Measurements from ENCODE around the gene ADCK1.
"Not testable (repeated sequence)": the region's sequence is repeated elsewhere in the genome, so short reads cannot be mapped to it uniquely, and the experiment has no call there.

The ADCK1 gene

DNA sequence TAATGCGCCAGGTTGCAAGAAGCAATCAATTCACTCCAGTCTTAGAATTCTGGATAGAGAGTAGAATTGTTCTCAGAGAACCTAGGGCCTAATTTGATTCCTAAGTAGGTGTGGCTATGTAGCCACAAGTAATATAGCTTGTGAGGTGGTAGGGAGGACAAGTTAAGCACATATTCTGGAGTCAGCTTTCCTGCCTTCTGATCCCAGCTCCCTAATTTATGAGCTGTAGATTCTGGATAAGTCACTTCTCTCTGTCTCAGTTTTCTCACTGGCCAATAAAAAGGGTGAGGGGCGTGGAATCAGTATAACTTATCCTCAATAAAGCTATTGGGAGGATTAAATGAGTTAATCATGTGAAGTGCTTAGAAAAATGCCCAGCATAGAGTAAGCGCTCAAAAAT lies 35.9 kb upstream of the ADCK1 start:
- H3K4me2 ChIP-seq (ENCODE audit: low read depth, low read length, poor library complexity, severe bottlenecking): no peak overlapping the region
- TF ChIP-seq, protein P1, sequence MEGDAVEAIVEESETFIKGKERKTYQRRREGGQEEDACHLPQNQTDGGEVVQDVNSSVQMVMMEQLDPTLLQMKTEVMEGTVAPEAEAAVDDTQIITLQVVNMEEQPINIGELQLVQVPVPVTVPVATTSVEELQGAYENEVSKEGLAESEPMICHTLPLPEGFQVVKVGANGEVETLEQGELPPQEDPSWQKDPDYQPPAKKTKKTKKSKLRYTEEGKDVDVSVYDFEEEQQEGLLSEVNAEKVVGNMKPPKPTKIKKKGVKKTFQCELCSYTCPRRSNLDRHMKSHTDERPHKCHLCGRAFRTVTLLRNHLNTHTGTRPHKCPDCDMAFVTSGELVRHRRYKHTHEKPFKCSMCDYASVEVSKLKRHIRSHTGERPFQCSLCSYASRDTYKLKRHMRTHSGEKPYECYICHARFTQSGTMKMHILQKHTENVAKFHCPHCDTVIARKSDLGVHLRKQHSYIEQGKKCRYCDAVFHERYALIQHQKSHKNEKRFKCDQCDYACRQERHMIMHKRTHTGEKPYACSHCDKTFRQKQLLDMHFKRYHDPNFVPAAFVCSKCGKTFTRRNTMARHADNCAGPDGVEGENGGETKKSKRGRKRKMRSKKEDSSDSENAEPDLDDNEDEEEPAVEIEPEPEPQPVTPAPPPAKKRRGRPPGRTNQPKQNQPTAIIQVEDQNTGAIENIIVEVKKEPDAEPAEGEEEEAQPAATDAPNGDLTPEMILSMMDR (IDR thresholded peaks at IDR 0.05; ENCODE audit: insufficient read depth, low read length, poor library complexity, severe bottlenecking): no peak
- TF ChIP-seq EZH2phosphoT487 (conservative IDR thresholded peaks at IDR 0.05; ENCODE audit: low read length): no peak
- H3K27ac ChIP-seq (ENCODE audit: low read depth, low read length): no peak overlapping the region
- no peaks in the 10 kb centered on the region for H3K9me3 ChIP-seq (ENCODE audit: insufficient read depth, low read length)
- no peak overlapping the region for H2AFZ ChIP-seq (ENCODE audit: low read depth, low read length, severe bottlenecking)
- H4K20me1 ChIP-seq (ENCODE audit: low read depth, low read length): no peaks in the 10 kb centered on the region; the same call in 1 of the 2 replicates
- no peaks in the 10 kb centered on the region for H3K9me2 ChIP-seq (replicated peaks; ENCODE audit: insufficient read depth, low read length)
- no peak overlapping the region for H3K9ac ChIP-seq (ENCODE audit: low read length)
- H3K36me3 ChIP-seq (ENCODE audit: low read length): no peaks in the 10 kb centered on the region
- H3K79me2 ChIP-seq (ENCODE audit: insufficient read depth, low read length): peaks cover 19% of the 10 kb centered on the region
- H3K4me3 ChIP-seq (ENCODE audit: insufficient read depth, low read length, poor library complexity, severe bottlenecking): no peak overlapping the region
- H3F3A ChIP-seq (ENCODE audit: insufficient read depth): no peaks in the 10 kb centered on the region
- H3K27me3 ChIP-seq (ENCODE audit: low read length): no peaks in the 10 kb centered on the region

DNA sequence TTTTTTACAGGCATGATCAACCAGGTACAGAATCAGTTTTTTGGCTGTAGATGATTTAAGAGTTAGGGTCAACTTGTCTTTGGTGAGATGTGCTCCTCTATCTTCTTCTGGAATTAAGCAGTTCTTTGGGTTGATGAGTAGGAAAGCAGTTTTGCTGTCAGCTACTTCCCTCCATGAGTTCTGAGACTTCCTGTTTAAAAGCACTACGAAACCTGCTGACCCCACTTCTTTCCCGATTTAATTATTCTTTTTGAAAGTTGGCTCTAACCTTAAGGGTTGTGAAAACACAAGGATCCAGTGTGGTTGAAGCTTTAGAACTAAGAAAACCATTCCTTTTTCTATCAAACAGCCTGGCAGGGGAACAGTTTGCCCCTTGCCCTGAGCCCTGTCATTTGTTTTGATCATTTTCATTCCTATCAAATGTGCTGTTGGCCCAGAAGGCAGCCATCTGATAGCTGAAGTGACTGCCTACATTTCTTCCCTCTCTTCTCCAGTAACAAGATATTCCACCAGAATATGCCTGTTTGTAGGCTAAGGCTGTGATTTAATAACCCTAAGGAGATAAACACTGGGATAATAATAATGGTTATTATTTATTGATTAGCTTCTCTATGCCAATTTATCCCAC lies 31.4 kb upstream of the ADCK1 start:
- H3F3A ChIP-seq (ENCODE audit: insufficient read depth); H3K36me3 ChIP-seq (ENCODE audit: low read length); H3K27ac ChIP-seq (ENCODE audit: low read depth, low read length); H3K9me2 ChIP-seq (replicated peaks; ENCODE audit: insufficient read depth, low read length); H4K20me1 ChIP-seq (ENCODE audit: low read depth, low read length); H3K79me2 ChIP-seq (ENCODE audit: insufficient read depth, low read length); H2AFZ ChIP-seq (ENCODE audit: low read depth, low read length, severe bottlenecking); H3K4me3 ChIP-seq (ENCODE audit: insufficient read depth, low read length, poor library complexity, severe bottlenecking); H3K4me2 ChIP-seq (ENCODE audit: low read depth, low read length, poor library complexity, severe bottlenecking); H3K9me3 ChIP-seq (ENCODE audit: insufficient read depth, low read length); H3K9ac ChIP-seq (ENCODE audit: low read length); H3K27me3 ChIP-seq (ENCODE audit: low read length): not testable (repeated sequence)

DNA sequence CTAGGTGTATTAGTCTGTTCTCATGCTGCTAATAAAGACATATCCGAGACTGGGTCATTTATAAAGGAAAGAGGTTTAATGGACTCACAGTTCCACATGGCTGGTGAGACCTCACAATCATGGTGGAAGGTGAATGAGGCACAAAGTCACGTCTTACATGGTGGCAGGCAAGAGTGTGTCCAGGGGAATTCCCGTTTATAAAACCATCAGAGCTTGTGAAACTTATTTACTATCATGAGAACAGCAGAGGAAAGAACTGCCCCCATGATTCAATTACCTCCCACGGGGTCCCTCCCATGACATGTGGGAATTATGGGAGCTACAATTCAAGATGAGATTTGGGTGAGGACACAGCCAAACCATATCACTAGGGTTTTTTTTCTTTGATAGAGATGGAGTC lies 25.9 kb upstream of the ADCK1 start:
- not testable (repeated sequence) for H3K27ac ChIP-seq (ENCODE audit: low read depth, low read length); H3K36me3 ChIP-seq (ENCODE audit: low read length); H3K4me3 ChIP-seq (ENCODE audit: insufficient read depth, low read length, poor library complexity, severe bottlenecking); H2AFZ ChIP-seq (ENCODE audit: low read depth, low read length, severe bottlenecking); H3K79me2 ChIP-seq (ENCODE audit: insufficient read depth, low read length); H3F3A ChIP-seq (ENCODE audit: insufficient read depth); H3K9me3 ChIP-seq (ENCODE audit: insufficient read depth, low read length); H3K9ac ChIP-seq (ENCODE audit: low read length); H3K4me2 ChIP-seq (ENCODE audit: low read depth, low read length, poor library complexity, severe bottlenecking); H4K20me1 ChIP-seq (ENCODE audit: low read depth, low read length); H3K27me3 ChIP-seq (ENCODE audit: low read length); H3K9me2 ChIP-seq (replicated peaks; ENCODE audit: insufficient read depth, low read length)

- no peaks in the 10 kb centered on the region for H3K79me2 ChIP-seq (ENCODE audit: insufficient read depth, low read length)
- no peak overlapping the region for H3K4me3 ChIP-seq (ENCODE audit: insufficient read depth, low read length, poor library complexity, severe bottlenecking)
- no peaks in the 10 kb centered on the region for H3K27me3 ChIP-seq (ENCODE audit: low read length)
- H3K36me3 ChIP-seq (ENCODE audit: low read length): no peaks in the 10 kb centered on the region
- H3F3A ChIP-seq (ENCODE audit: insufficient read depth): no peaks in the 10 kb centered on the region
- no peaks in the 10 kb centered on the region for H3K9me2 ChIP-seq (replicated peaks; ENCODE audit: insufficient read depth, low read length)
- no peaks in the 10 kb centered on the region for H4K20me1 ChIP-seq (ENCODE audit: low read depth, low read length)
- H2AFZ ChIP-seq (ENCODE audit: low read depth, low read length, severe bottlenecking): no peak overlapping the region
- no peak overlapping the region for H3K9ac ChIP-seq (ENCODE audit: low read length)
- no peaks in the 10 kb centered on the region for H3K9me3 ChIP-seq (ENCODE audit: insufficient read depth, low read length)
- TF ChIP-seq, protein P1 (IDR thresholded peaks at IDR 0.05; ENCODE audit: insufficient read depth, low read length, poor library complexity, severe bottlenecking): no peak
- TF ChIP-seq EZH2phosphoT487 (conservative IDR thresholded peaks at IDR 0.05; ENCODE audit: low read length): no peak
- H3K4me2 ChIP-seq (ENCODE audit: low read depth, low read length, poor library complexity, severe bottlenecking): no peak overlapping the region
- H3K27ac ChIP-seq (ENCODE audit: low read depth, low read length): no peak overlapping the region
Observed at GRCh38 chr14:77782202-77782601, 17.7 kb upstream of the ADCK1 start.
